Psoas muscle (tissue), 8 donors: Measurements from ENCODE around the gene PARM1. TPM values are rescaled to one million over a fixed set of nuclear protein-coding genes. Genes with fewer than 3 reads are reported as not detected.

Experiments used
- ATAC-seq, 4 donors: fragments of 200-7000 bp; cut with Tn5 transposase; one replicate each; pipeline ENCODE4 v1.9.1; 2020; ENCODE audit warnings: moderate library complexity in 3 of 4, mild to moderate bottlenecking in 2 of 4
- DNase-seq, 2 donors: peaks; one replicate each; pipeline ENCODE4 v3.0.0-alpha.2; 2020
- H3K27ac ChIP-seq: fragments of 200-600 bp; one replicate; pipeline ENCODE4 v1.8.0; 2022
- H3K27me3 ChIP-seq, 3 donors: fragments of 200-600 bp in 1 of 3; one replicate each; pipeline versions ENCODE4 v1.6.1 to v1.8.0; 2013 to 2022; ENCODE audit warnings: low read length in 2 of 3, mild to moderate bottlenecking in 2 of 3, moderate library complexity in 1 of 3; ENCODE audit not compliant: insufficient read depth in 3 of 3
- H3K36me3 ChIP-seq, 2 donors: fragments of 200-600 bp in 1 of 2; one replicate each; pipeline versions ENCODE4 v1.6.1 to v1.8.0; 2013 to 2022; ENCODE audit warnings: low read depth in 1 of 2, mild to moderate bottlenecking in 1 of 2, moderate library complexity in 1 of 2; ENCODE audit not compliant: insufficient read depth in 1 of 2
- H3K4me1 ChIP-seq: fragments of 200-600 bp; one replicate; pipeline ENCODE4 v1.8.0; 2022
- H3K4me3 ChIP-seq: fragments of 200-600 bp; one replicate; pipeline ENCODE4 v1.8.0; 2022; ENCODE audit warnings: mild to moderate bottlenecking
- H3K9me3 ChIP-seq: fragments of 200-600 bp; one replicate; pipeline ENCODE4 v1.8.0; 2022
- CTCF ChIP-seq: fragments of 200-600 bp; IDR thresholded peaks from one replicate; pipeline ENCODE4 v1.8.0; 2022; ENCODE audit warnings: antibody characterized with exemption
- WGBS, 3 donors: extraction: QIAGEN DNeasy Blood & Tissue Kit; methylation state at CpG; one replicate each; pipeline versions ENCODE4 v1.1.6 to v1.1.7; 2013; 5-methylcytosine and 5-hydroxymethylcytosine counted together
- intact Hi-C, 2 donors: fragments of 100-400 bp; cut with DNase I; formaldehyde crosslinking; loops; one replicate each; pipeline versions ENCODE4 v1.11.0 to v1.14.2; 2022
- polyA plus RNA-seq, 3 donors: library from polyadenylated mRNA; stranded (reverse); fragments of 200-250 nt; gene quantifications; one replicate each; pipeline ENCODE4 v1.2.3, GENCODE V29; 2013
- total RNA-seq, 4 donors: library from RNA; stranded (reverse); fragmentation: NEBNext Ultra II Directional in 2 of 4; extraction: Animal tissue kit (Norgen Biotek cat#: 25700) in 2 of 4; gene quantifications; one replicate each; pipeline versions ENCODE4 v1.2.1 to v1.2.4, GENCODE V29; 2021 to 2023
- donor health status: healthy with polysubstance abuse.
- donor health status: DM: no; HTN: no; CAD: no; lungs with moderate emphysema.
- donor health status: Bipolar disorder and iron deficiency.
- donor health status: healthy.
- donor health status: DM: yes; HTN: yes; CAD: no.
- donor health status: DM: no; HTN: no; CAD: no.
- donor health status: DM: no; HTN: no; CAD: no.
- donor health status: DM: yes; HTN: yes; CAD: no.

PARM1 gene
- total and polyA plus RNA-seq, 7 donors: 1.3 to 14.5 (median 5.2) TPM

DNA sequence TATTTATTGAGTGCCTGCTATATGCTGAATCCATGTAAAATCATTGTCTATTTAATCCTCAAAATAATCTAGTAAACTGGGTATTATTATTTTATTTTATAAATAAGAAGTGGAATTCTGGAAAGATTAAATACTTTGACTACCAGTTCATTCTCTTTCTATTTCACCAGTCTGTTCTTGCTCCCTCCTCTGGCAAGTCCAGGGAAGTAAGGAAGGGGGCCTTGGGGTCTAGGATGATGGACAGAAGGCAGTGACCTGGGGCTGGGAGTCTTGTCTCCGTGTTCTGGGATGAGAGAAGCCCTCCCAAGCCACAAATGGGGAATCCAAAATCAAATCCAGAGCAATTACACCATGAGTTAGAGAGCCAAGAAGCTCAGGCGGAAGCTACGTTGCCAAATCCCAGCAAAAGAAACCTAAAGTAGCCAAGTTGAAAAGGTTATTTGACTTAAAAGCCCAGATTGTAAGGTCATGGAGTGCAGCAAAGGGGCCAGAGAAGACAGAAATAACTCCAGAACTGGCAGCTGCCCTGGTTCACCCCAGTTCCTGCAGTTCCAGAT is 28.3 kb upstream of the PARM1 start:
- intact Hi-C loops: loop anchor here in 1 of 2 donors (5.0 kb wide), 1 partner anchor 477 kb away; no protein-coding TSS in a partner anchor
- ATAC-seq: no peak
- no peaks in the 10 kb centered on the region for H3K9me3 ChIP-seq
- H3K27me3 ChIP-seq: no peaks in the 10 kb centered on the region
- H3K4me3 ChIP-seq: no peak overlapping the region
- no peaks in the 10 kb centered on the region for H3K4me1 ChIP-seq
- no peak for TF ChIP-seq CTCF
- no peak for DNase-seq
- H3K27ac ChIP-seq: no peak overlapping the region
- no peaks in the 10 kb centered on the region for H3K36me3 ChIP-seq
- 22 to 28% (median 22%) methylated on average over 3 of the region's 3 CpGs for WGBS, 3 donors

DNA sequence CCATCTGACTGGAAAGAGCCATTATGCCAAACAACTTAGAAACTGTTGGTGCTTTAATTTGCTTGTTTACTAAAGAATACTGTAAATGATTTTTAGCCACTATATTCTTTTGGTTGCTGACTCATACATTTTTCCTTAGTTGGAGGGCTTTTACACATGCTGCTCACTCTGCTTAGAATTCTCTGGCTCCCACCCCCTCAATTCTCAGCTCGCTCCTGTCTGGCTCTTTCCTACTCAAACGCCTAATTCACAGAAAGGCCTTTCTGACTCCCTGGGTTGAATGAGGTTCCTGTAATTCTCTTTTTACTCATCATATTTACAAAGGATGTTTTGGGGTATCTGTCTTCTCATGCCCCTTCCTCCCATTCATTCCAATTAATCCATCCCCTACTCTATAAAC is 26.1 kb upstream of the PARM1 start:
- intact Hi-C loops: loop anchor here in 1 of 2 donors (5.0 kb wide), 1 partner anchor 479 kb away; no protein-coding TSS in a partner anchor

GRCh38 chr4:74919783-74920182 is 13.1 kb upstream of the PARM1 start:
- Histone ChIP-seq H3K27me3 (no peaks in the 10 kb centered on the region), H3K4me1 (no peaks in the 10 kb centered on the region), H3K9me3 (no peaks in the 10 kb centered on the region), H3K4me3 (no peak overlapping the region), H3K27ac (no peak overlapping the region), H3K36me3 (no peaks in the 10 kb centered on the region)
- TF ChIP-seq CTCF: no peak
- DNase-seq: no peak
- no peak for ATAC-seq
- intact Hi-C loops: no loop called here
- WGBS, 3 donors: 45 to 61% (median 48%) methylated on average over 6 of the region's 6 CpGs

More for the DNA sequence above, 26.1 kb upstream of the PARM1 start:
- 41 to 45% (median 43%) methylated on average over 2 of the region's 2 CpGs for WGBS, 3 donors
- TF ChIP-seq CTCF: no peak
- Histone ChIP-seq H3K27ac (no peak overlapping the region), H3K9me3 (no peaks in the 10 kb centered on the region), H3K4me3 (no peak overlapping the region), H3K4me1 (no peaks in the 10 kb centered on the region), H3K36me3 (no peaks in the 10 kb centered on the region), H3K27me3 (no peaks in the 10 kb centered on the region)
- ATAC-seq (no peak), DNase-seq (no peak)

DNA sequence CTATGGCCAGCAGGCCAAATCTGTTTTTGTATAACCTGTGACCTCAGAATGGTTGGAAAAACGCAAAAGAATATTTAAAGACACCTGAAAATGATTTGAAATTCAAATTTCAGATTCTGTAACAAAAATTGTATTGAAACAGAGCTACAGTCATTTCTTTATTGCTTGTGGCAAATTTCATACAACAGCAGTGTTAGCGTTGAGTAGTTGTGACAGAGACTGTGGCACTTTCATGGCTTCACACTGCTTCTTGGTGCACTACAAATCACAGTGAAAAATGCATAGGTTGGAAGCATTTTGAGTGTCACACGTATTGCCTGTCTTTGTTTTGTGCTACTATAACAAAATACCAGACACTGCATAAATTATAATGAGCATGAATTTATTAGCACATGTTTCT is 12.2 kb upstream of the PARM1 start:
- H3K27ac ChIP-seq: no peak overlapping the region
- no peak overlapping the region for H3K4me3 ChIP-seq
- no peak for DNase-seq
- no peaks in the 10 kb centered on the region for H3K36me3 ChIP-seq
- no peak for ATAC-seq
- no peaks in the 10 kb centered on the region for H3K4me1 ChIP-seq
- no peaks in the 10 kb centered on the region for H3K27me3 ChIP-seq
- no peak for TF ChIP-seq CTCF
- WGBS, 3 donors: 73 to 82% (median 78%) methylated on average over 3 of the region's 3 CpGs
- intact Hi-C loops: no loop called here
- no peaks in the 10 kb centered on the region for H3K9me3 ChIP-seq

DNA sequence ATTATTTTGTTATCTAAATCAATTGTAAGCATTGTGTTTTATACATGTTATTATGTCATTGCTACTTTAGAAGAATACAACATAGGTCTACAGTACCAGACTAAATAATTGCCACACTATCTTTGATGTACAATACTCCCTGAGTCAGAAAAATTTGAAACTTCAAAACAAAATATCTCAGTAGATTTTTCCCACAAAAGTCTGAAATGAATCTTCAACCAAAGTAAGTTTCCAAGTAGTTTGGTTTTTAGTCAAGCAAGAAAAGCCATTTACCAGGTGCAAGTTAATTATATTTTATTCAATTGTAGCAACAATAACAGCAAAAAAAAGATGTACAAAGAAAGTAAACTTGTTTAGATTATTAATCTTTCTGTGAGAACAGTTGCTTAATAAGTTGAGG is 11.4 kb upstream of the PARM1 start:
- intact Hi-C loops: no loop called here
- ATAC-seq: no peak
- H3K36me3 ChIP-seq: no peaks in the 10 kb centered on the region
- H3K4me1 ChIP-seq: no peaks in the 10 kb centered on the region
- no peak for DNase-seq
- no peak for TF ChIP-seq CTCF
- H3K27me3 ChIP-seq: no peaks in the 10 kb centered on the region
- no peak overlapping the region for H3K4me3 ChIP-seq
- H3K27ac ChIP-seq: no peak overlapping the region
- no peaks in the 10 kb centered on the region for H3K9me3 ChIP-seq
